IMR-90 (cell line): ENCODE measurements around the gene NDEL1. TPM values are rescaled to one million over a fixed set of nuclear protein-coding genes. Genes with fewer than 3 reads are reported as not detected.

Experiments
- ATAC-seq: fragments of 200-7000 bp; cut with Tn5 transposase; 2 replicates; pipeline ENCODE4 v1.9.1; 2020; ENCODE audit warnings: low read depth, mild to moderate bottlenecking, moderate library complexity
- BruUV-seq: library from RNA; stranded (reverse); fragments of 400-500 nt; replicated peaks from 2 replicates; lab custom pipeline; 2021; lab: Mats Ljungman, UMichigan
- CTCF ChIA-PET: fragments of 300-600 bp; formaldehyde crosslinking; extraction: SDS; loops from one replicate; lab custom pipeline; 2021; ENCODE audit warnings: antibody characterized with exemption; lab: Yijun Ruan, JAX
- POLR2A ChIA-PET: fragments of 300-600 bp; sonication (Branson Sonifier 250); formaldehyde crosslinking; loops from one replicate; lab custom pipeline; 2022; ENCODE audit warnings: antibody characterized with exemption; ENCODE audit not compliant: unreplicated experiment; lab: Charles Lee
- DNase-seq: peaks from one replicate; pipeline ENCODE4 v3.0.0; 2013
- H2AFZ ChIP-seq: replicated peaks from 2 replicates; pipeline ENCODE3; 2013; ENCODE audit warnings: low read length, mild to moderate bottlenecking; ENCODE audit not compliant: poor library complexity
- H2AK5ac ChIP-seq: 2 replicates; pipeline ENCODE4 v1.6.1; 2013; ENCODE audit warnings: low read depth, low read length, inconsistent platforms
- H2AK9ac ChIP-seq: replicated peaks from 2 replicates; pipeline ENCODE3; 2013; ENCODE audit warnings: mild to moderate bottlenecking, low read depth, low read length, moderate library complexity; ENCODE audit not compliant: poor library complexity
- H2BK120ac ChIP-seq: 2 replicates; pipeline ENCODE4 v1.6.1; 2013; ENCODE audit warnings: low read depth, low read length, inconsistent platforms
- H2BK15ac ChIP-seq: 3 replicates; pipeline ENCODE4 v1.6.1; 2013; ENCODE audit warnings: low read depth, low read length, inconsistent platforms
- H2BK20ac ChIP-seq: 2 replicates; pipeline ENCODE4 v1.6.1; 2013; ENCODE audit warnings: low read depth, mild to moderate bottlenecking, inconsistent platforms, low read length, moderate library complexity
- H2BK5ac ChIP-seq: 2 replicates; pipeline ENCODE4 v1.6.1; 2013; ENCODE audit warnings: mild to moderate bottlenecking, low read depth, low read length, inconsistent platforms; ENCODE audit not compliant: poor library complexity, severe bottlenecking
- H3K14ac ChIP-seq: replicated peaks from 2 replicates; pipeline ENCODE4 v1.6.1; 2013; ENCODE audit warnings: low read depth, low read length, inconsistent platforms
- H3K18ac ChIP-seq: 2 replicates; pipeline ENCODE4 v1.6.1; 2013; ENCODE audit warnings: low read depth, low read length, control low read depth
- H3K23ac ChIP-seq: 2 replicates; pipeline ENCODE4 v1.6.1; 2013; ENCODE audit warnings: low read depth, low read length, inconsistent platforms
- H3K27ac ChIP-seq: 2 replicates; pipeline ENCODE4 v1.5.1; 2013; ENCODE audit warnings: mild to moderate bottlenecking, control low read depth, low read length; ENCODE audit not compliant: insufficient read depth
- H3K27me3 ChIP-seq: 2 replicates; pipeline ENCODE4 v1.6.1; 2013; ENCODE audit warnings: low read length; ENCODE audit not compliant: control insufficient read depth, insufficient read depth
- H3K36me3 ChIP-seq: 2 replicates; pipeline ENCODE4 v1.6.1; 2013; ENCODE audit warnings: low read length, mixed read lengths; ENCODE audit not compliant: control insufficient read depth, insufficient read depth
- H3K4ac ChIP-seq: 2 replicates; pipeline ENCODE4 v1.6.1; 2013; ENCODE audit warnings: low read depth, low read length, inconsistent platforms
- H3K4me1 ChIP-seq: 2 replicates; pipeline ENCODE4 v1.6.1; 2013; ENCODE audit warnings: low read length, mixed read lengths; ENCODE audit not compliant: control insufficient read depth, insufficient read depth
- H3K4me2 ChIP-seq: 2 replicates; pipeline ENCODE4 v1.6.1; 2013; ENCODE audit warnings: low read depth, mild to moderate bottlenecking, control low read depth, low read length, moderate library complexity
- H3K4me3 ChIP-seq: 2 replicates; pipeline ENCODE4 v1.5.1; 2013; ENCODE audit warnings: low read depth, mild to moderate bottlenecking, control low read depth, low read length, moderate library complexity; ENCODE audit not compliant: insufficient read depth
- H3K56ac ChIP-seq: 2 replicates; pipeline ENCODE4 v1.6.1; 2013; ENCODE audit warnings: low read length, inconsistent platforms; ENCODE audit not compliant: insufficient read depth; ENCODE audit errors: extremely low read depth
- H3K79me1 ChIP-seq, 2 experiments: 2 replicates each; pipeline ENCODE4 v1.6.1; 2013; ENCODE audit warnings: low read length in 2 of 2, inconsistent platforms in 1 of 2, low read depth in 1 of 2
- H3K9ac ChIP-seq: 2 replicates; pipeline ENCODE4 v1.6.1; 2013; ENCODE audit warnings: low read depth, low read length, control low read depth
- H3K9me1 ChIP-seq: 2 replicates; pipeline ENCODE4 v1.6.1; 2013; ENCODE audit warnings: low read length, inconsistent platforms; ENCODE audit not compliant: insufficient read depth
- H3K9me3 ChIP-seq: 2 replicates; pipeline ENCODE4 v1.6.1; 2013; ENCODE audit warnings: low read length; ENCODE audit not compliant: control insufficient read depth, insufficient read depth
- H4K20me1 ChIP-seq: 2 replicates; pipeline ENCODE4 v1.6.1; 2013; ENCODE audit warnings: low read length, inconsistent platforms; ENCODE audit not compliant: insufficient read depth
- H4K5ac ChIP-seq: 2 replicates; pipeline ENCODE4 v1.6.1; 2013; ENCODE audit warnings: mild to moderate bottlenecking, low read depth, low read length, control low read depth
- H4K8ac ChIP-seq, 2 experiments: 2 replicates each; pipeline ENCODE4 v1.6.1; 2013; ENCODE audit warnings: low read depth in 2 of 2, low read length in 2 of 2, control low read depth in 1 of 2, inconsistent platforms in 1 of 2
- H4K91ac ChIP-seq: 2 replicates; pipeline ENCODE4 v1.6.1; 2013; ENCODE audit warnings: low read depth, low read length, inconsistent platforms; ENCODE audit not compliant: insufficient read depth
- BHLHE40 ChIP-seq: fragments of 150-350 bp; IDR thresholded peaks from 2 replicates; pipeline ENCODE4 v1.6.1; 2016; ENCODE audit warnings: mild to moderate bottlenecking, low read depth, low read length
- CEBPB ChIP-seq: IDR thresholded peaks from 2 replicates; pipeline ENCODE4 v1.6.1; 2012; ENCODE audit warnings: low read depth, low read length, improper control_type of control experiment
- CHD1 ChIP-seq: IDR thresholded peaks from 2 replicates; pipeline ENCODE4 v1.6.1; 2012; ENCODE audit warnings: low read depth, low read length, improper control_type of control experiment
- FOS ChIP-seq: fragments of 150-350 bp; IDR thresholded peaks from 2 replicates; pipeline ENCODE4 v1.6.1; 2016; ENCODE audit warnings: low read depth, low read length
- MAFK ChIP-seq: IDR thresholded peaks from 2 replicates; pipeline ENCODE4 v1.6.1; 2012; ENCODE audit warnings: low read depth, low read length, improper control_type of control experiment
- MAZ ChIP-seq: IDR thresholded peaks from 2 replicates; pipeline ENCODE4 v1.6.1; 2012; ENCODE audit warnings: low read depth, mild to moderate bottlenecking, low read length, improper control_type of control experiment, moderate library complexity, borderline replicate concordance
- MXI1 ChIP-seq: IDR thresholded peaks from 2 replicates; pipeline ENCODE4 v1.6.1; 2012; ENCODE audit warnings: low read depth, mild to moderate bottlenecking, low read length, moderate library complexity, borderline replicate concordance
- NFE2L2 ChIP-seq: fragments of 150-350 bp; IDR thresholded peaks from 2 replicates; pipeline ENCODE4 v1.6.1; 2016; ENCODE audit warnings: low read depth, mild to moderate bottlenecking, low read length
- POLR2A ChIP-seq: IDR thresholded peaks from 2 replicates; pipeline ENCODE4 v1.6.1; 2012; ENCODE audit warnings: mild to moderate bottlenecking, low read depth, low read length
- RAD21 ChIP-seq: IDR thresholded peaks from 2 replicates; pipeline ENCODE4 v1.6.1; 2012; ENCODE audit warnings: low read length, improper control_type of control experiment
- RCOR1 ChIP-seq: IDR thresholded peaks from 2 replicates; pipeline ENCODE4 v1.6.1; 2012; ENCODE audit warnings: mild to moderate bottlenecking, low read length, improper control_type of control experiment; ENCODE audit not compliant: insufficient replicate concordance
- RFX5 ChIP-seq: IDR thresholded peaks from 2 replicates; pipeline ENCODE4 v1.8.0; 2012; ENCODE audit warnings: low read depth, mild to moderate bottlenecking, low read length, moderate library complexity
- SMC3 ChIP-seq: fragments of 150-350 bp; IDR thresholded peaks from 2 replicates; pipeline ENCODE4 v1.6.1; 2016; ENCODE audit warnings: low read depth, mild to moderate bottlenecking, antibody characterized with exemption, low read length, moderate library complexity
- WGBS, 2 experiments: methylation state at CpG; one replicate each; pipeline versions ENCODE4 v1.1.5 to v1.1.7; 2013; ENCODE audit warnings: missing lambda C conversion rate in 2 of 2; ENCODE audit not compliant: insufficient read length in 1 of 2; ENCODE audit errors: extremely low coverage in 2 of 2; 5-methylcytosine and 5-hydroxymethylcytosine counted together
- dilution Hi-C: fragments of 300-500 bp; cut with HindIII; formaldehyde crosslinking; loops from one replicate; pipeline ENCODE4 v1.14.3; 2018; ENCODE audit warnings: low sequenced_read_pairs; ENCODE audit not compliant: unreplicated experiment
- in situ Hi-C: fragments of 300-500 bp; cut with MboI; formaldehyde crosslinking; loops from 3 replicates; pipeline ENCODE4 v1.14.3; 2019; ENCODE audit warnings: low sequenced_read_pairs, inconsistent platforms, mixed read lengths
- intact Hi-C: fragments of 100-400 bp; cut with micrococcal nuclease; formaldehyde crosslinking; loops from 2 replicates; pipeline ENCODE4 v1.10.0; 2022
- polyA plus RNA-seq, 3 experiments: library from polyadenylated mRNA; depleted of rRNA; stranded (reverse); fragments of >200 nt; gene quantifications; 2 replicates each; pipeline ENCODE4 v1.2.3, GENCODE V29; 2012; ENCODE audit warnings: low replicate concordance in 1 of 3
- total RNA-seq: library from RNA; depleted of rRNA; stranded (reverse); fragments of >200 nt; gene quantifications from 2 replicates; pipeline ENCODE4 v1.2.3, GENCODE V29; 2012
- TF ChIP-seq, protein P1 (sequence below): conservative IDR thresholded peaks from 2 replicates; pipeline ENCODE4 v1.5.1; 2012; ENCODE audit warnings: mild to moderate bottlenecking, low read depth, low read length, improper control_type of control experiment
- TF ChIP-seq, protein P2 (sequence below): fragments of 150-350 bp; IDR thresholded peaks from 2 replicates; pipeline ENCODE4 v1.6.1; 2017; ENCODE audit warnings: mild to moderate bottlenecking, antibody characterized with exemption, low read length, low read depth
- TF ChIP-seq, protein P3 (sequence below): fragments of 150-350 bp; IDR thresholded peaks from 2 replicates; pipeline ENCODE4 v1.6.1; 2016; ENCODE audit warnings: low read depth, mild to moderate bottlenecking, low read length, moderate library complexity, borderline replicate concordance

NDEL1 gene
- total and polyA plus RNA-seq, 2 of the 4 experiments (the other 2 are of a cell fraction): 28.9 to 95.6 TPM

DNA sequence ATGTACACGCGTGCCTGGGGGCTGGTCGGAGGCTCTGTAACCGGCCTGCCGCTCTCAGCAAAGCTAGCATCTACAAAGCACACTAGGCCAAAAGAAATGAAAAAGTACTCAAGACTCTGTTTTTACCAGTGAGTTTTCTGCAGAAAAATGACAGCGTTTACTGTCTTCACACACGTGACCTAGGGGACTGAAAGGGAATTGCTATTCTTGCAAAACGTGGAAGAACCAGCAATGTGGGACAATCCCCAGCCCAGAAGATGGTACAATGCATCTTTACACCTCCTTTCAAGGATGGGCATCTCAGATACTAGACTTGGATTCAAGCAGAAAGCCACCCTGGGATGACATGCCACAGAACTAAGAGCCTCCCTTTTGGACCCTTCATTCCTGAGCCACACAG lies 41.5 kb downstream of the NDEL1 start:
- Histone ChIP-seq H3K56ac (no peak overlapping the region), H3K9me3 (no peaks in the 10 kb centered on the region), H3K4me1 (peaks cover 7% of the 10 kb centered on the region), H3K4ac (no peak overlapping the region), H3K4me3 (no peak overlapping the region), H2BK5ac (no peak overlapping the region), H3K27me3 (no peaks in the 10 kb centered on the region), H3K79me1 (peaks cover 6 to 53% of the 10 kb centered on the region in 2 experiments; a peak in 3 of 4 replicates), H4K5ac (no peak overlapping the region; the same call in 1 of the 2 replicates), H3K4me2 (no peak overlapping the region), H3K36me3 (peaks cover 82% of the 10 kb centered on the region), H2BK20ac (no peak overlapping the region), H3K18ac (no peak overlapping the region), H3K9me1 (0 out of 2 replicates have a peak, but pooled peaks cover 9% of the 10 kb centered on the region), H2AK9ac (peak overlapping the region; percentile 46), H2AFZ (no peak overlapping the region), H3K23ac (no peak overlapping the region), H3K9ac (no peak overlapping the region), H3K27ac (no peak overlapping the region), H4K8ac (no peak overlapping the region), H2AK5ac (no peak overlapping the region), H4K91ac (no peak overlapping the region), H4K20me1 (peaks cover 25% of the 10 kb centered on the region), H2BK120ac (no peak overlapping the region), H2BK15ac (no peak overlapping the region), H3K14ac (no peak overlapping the region)
- intact Hi-C loops (no loop called here), in situ Hi-C loops (no loop called here), dilution Hi-C loops (no loop called here)
- ChIA-PET POLR2A (no interaction called here), CTCF (interaction anchor here (0.8 kb wide), 1 partner anchor 57 kb away, joined by 4 read pairs; no protein-coding TSS in a partner anchor)
- no peak for DNase-seq
- TF ChIP-seq POLR2A (no peak), FOS (no peak), MAZ (no peak), MAFK (no peak), CEBPB (no peak), RAD21 (no peak), NFE2L2 (no peak), RCOR1 (no peak), RFX5 (no peak), MXI1 (no peak), SMC3 (no peak), CHD1 (no peak), BHLHE40 (no peak)
- TF ChIP-seq, protein P1, sequence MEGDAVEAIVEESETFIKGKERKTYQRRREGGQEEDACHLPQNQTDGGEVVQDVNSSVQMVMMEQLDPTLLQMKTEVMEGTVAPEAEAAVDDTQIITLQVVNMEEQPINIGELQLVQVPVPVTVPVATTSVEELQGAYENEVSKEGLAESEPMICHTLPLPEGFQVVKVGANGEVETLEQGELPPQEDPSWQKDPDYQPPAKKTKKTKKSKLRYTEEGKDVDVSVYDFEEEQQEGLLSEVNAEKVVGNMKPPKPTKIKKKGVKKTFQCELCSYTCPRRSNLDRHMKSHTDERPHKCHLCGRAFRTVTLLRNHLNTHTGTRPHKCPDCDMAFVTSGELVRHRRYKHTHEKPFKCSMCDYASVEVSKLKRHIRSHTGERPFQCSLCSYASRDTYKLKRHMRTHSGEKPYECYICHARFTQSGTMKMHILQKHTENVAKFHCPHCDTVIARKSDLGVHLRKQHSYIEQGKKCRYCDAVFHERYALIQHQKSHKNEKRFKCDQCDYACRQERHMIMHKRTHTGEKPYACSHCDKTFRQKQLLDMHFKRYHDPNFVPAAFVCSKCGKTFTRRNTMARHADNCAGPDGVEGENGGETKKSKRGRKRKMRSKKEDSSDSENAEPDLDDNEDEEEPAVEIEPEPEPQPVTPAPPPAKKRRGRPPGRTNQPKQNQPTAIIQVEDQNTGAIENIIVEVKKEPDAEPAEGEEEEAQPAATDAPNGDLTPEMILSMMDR: no peak
- TF ChIP-seq, protein P2, sequence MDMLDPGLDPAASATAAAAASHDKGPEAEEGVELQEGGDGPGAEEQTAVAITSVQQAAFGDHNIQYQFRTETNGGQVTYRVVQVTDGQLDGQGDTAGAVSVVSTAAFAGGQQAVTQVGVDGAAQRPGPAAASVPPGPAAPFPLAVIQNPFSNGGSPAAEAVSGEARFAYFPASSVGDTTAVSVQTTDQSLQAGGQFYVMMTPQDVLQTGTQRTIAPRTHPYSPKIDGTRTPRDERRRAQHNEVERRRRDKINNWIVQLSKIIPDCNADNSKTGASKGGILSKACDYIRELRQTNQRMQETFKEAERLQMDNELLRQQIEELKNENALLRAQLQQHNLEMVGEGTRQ: no peak
- TF ChIP-seq, protein P3, sequence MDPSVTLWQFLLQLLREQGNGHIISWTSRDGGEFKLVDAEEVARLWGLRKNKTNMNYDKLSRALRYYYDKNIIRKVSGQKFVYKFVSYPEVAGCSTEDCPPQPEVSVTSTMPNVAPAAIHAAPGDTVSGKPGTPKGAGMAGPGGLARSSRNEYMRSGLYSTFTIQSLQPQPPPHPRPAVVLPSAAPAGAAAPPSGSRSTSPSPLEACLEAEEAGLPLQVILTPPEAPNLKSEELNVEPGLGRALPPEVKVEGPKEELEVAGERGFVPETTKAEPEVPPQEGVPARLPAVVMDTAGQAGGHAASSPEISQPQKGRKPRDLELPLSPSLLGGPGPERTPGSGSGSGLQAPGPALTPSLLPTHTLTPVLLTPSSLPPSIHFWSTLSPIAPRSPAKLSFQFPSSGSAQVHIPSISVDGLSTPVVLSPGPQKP: no peak
- no peak for ATAC-seq
- BruUV-seq: no TSS peak
- 98% methylated on average over 6 of the region's 8 CpGs; no CpG with 5 or more reads in 1 of the 2 experiments for WGBS, 2 experiments
